HG02884 (cell line): Measurements from ENCODE around the gene ADAMTS15.
A peak's percentile ranks its signal among the peaks of the same experiment; 100 is the strongest.

ENCODE experiments used
- ATAC-seq: cut with Tn5 transposase; IDR thresholded peaks from one replicate; pipeline ENCODE4 v1.9.1; 2021; ENCODE audit warnings: mild to moderate bottlenecking, moderate library complexity; ENCODE audit not compliant: unreplicated experiment

Gene ADAMTS15

GRCh38 chr11:130418210-130418609, 30.2 kb upstream of the ADAMTS15 start:
- ATAC-seq: no peak

GRCh38 chr11:130418756-130419155, 29.7 kb upstream of the ADAMTS15 start:
- ATAC-seq: no peak

GRCh38 chr11:130420478-130421198, 27.8 kb upstream of the ADAMTS15 start:
- ATAC-seq: no peak

DNA sequence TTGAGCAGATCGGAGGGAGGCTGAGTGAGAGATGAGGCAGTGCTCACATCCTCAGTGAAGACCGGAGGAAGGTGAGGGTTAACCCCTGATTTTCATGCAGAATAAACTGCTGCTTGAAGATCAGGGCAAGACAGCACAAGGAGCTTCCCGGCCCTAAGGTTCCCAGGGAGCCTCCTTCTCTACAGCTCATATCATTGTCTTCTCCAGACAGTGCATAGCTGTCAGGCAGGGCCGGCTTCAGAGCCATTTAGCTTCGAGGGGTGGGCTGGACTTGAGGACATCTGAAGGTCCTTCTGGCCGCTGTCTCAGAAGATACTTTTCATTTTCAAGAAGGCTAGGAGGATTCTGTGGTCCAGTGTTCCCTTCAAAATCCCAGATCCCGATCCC, 27.3 kb upstream of the ADAMTS15 start:
- no peak for ATAC-seq

DNA sequence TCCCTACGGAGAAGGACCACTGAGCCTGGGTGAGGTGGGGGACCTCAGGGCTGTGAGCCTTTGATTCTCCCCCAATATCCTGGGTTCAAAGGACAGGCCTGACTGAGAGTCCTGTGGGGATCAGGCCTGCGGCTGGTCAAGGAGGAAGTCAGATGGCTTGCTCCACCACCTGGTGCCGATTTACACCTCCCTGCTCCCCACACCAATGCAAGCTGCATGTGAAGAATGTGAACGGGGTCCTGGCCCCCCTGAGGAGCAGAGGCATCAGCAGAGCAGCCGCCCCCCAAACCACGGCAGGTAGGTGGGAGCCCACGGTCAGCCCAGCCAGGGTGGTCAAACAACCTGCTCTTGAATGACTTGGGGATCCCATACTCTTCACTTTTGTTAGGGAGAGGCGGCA, 26.7 kb upstream of the ADAMTS15 start:
- no peak for ATAC-seq

GRCh38 chr11:130422251-130422995, 26.0 kb upstream of the ADAMTS15 start:
- ATAC-seq: no peak

DNA sequence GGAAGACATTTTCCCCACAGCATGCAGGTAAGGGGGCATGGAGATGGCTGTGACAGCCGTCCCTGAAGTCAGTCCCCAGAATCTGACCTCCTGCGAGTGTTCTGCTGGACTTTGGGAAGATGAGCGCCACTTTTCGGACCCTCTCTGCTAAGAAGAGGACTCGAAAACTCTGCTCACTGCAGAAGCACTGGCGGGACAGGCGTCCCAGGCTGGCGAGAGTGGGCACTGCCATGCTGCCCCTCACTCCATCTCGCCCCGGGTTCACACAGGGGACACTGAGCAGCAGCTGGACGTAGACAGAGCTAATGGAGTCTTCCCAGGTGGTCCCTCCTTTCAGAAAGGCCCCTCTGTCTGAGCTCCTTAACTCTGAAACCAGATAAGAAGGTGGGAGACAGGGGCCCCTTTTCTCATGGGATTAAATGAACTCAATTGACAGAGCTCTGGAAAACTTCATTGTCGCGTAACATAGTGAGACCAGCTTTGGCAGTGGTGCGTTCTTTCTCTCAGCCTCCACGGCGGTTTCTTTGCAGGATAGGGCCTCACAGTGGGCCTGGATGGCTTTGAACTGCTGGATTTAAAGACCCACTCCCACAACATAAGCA, 24.8 kb upstream of the ADAMTS15 start:
- no peak for ATAC-seq

- no peak for ATAC-seq
Measured at GRCh38 chr11:130424613-130425140, 23.8 kb upstream of the ADAMTS15 start.

DNA sequence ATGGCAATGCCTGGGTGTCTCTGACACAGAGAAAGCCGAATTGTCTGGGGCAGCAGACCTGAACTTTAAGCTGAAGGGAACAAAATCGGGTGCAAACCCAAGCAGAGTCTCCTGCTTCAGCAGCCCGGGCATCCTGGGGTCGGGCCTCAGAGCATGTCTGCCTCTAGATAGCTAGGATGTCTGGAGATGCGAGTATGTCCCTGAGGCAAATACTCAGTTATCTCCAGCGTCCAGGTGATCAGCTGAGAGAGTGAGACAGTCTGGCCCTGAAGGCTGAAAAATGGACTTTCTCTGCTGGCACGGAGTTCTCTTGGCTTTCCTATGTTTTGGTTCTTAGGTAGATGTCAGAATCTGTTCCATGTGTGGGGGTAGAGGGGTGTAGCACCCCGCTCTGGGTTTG, 23.3 kb upstream of the ADAMTS15 start:
- no peak for ATAC-seq

DNA sequence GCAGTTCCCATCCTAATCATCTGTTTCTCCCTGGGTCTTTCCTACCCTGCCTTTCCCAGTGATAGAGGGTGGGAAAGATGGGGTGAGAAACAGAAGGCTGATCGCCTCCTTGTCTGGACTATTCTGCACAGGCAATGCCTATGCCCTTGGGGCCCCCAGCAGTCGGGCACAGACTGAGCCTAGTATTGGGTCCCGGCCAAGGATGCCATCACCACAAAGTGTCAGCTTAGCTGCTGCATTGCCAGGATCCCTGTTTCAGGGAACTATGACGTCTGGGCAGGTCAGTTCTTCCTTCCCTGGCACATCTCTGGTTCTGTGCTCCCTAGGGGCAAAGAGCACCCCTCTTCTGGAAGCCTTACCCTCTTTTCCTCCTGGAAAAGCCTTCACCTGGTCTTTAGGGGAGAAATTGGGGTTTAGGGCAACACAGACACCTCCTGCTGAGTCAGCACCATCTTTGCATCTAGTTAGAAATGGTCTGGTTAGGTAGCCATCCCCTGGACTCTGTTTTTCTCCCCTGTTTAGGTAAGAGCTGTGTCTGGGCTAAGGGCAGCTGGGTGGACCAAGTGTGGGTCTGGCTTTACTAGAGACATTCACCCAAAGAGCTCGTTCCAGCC, 22.1 kb upstream of the ADAMTS15 start:
- no peak for ATAC-seq

DNA sequence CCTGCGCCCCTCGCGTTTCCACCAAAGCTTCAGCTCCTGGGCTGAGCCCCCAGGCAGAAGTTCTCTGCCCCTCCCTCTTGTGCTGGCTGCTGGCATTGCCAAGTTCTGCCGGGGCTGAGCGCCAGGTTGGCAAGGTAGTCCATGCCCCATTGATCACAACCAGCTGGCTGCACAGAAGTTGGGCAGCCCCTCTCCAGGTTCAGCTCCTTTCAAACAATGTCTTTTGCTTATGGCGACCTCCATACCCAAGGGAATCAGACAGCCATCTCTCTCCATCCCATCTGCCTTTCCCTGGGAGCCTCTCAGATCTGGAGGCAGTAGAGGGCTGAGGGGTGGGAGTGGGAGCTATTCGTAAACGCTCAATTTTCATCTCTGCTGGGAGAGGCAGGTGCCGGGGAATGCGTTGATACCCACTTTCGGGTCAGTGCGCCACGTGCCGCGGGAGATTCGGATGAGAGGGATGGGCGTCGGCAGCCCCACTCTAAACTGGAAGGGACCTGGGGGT, 21.6 kb upstream of the ADAMTS15 start:
- no peak for ATAC-seq

DNA sequence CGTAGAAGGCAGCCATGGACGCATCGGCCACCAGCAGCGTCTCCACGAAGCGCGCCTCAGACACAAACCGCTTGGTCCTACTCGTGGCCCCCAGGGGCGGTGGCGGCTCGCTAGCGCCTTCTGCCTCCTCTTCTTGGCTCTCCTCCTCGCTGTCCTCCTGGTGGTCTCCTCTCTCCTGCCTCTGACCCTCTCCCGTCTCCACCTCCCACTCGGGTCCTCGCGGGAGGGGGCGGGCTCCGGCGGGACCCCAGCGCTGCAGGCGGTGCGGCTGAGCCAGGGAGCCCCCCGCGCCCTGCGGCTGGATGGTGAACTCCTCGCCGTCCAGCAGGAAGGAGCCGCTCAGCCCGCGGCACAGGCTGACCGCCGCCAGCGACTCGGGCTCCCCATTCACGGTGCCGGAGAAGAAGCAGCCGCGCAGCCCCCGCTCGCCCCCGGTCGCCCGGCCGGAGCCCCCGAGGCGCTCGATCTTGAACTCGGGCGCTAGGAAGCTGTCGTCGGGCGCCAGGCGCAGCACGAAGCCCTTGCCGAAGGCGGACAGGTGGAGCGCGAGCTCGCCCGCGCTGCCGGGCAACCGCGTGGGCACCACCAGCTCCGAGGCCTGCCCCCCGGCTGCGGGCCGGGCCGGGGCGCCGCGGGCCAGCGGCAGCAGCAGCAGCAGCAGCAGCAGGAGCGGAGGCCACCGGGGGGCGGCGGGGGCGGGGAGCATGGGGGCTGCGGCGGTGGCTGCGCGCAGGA, 20.7 kb upstream of the ADAMTS15 start:
- no peak for ATAC-seq

- ATAC-seq: no peak
Measured at GRCh38 chr11:130428316-130429119, 19.9 kb upstream of the ADAMTS15 start, which contains the start of gene ADAMTS8. ADAMTS8 (minus strand) TSS chr11:130428609; CDS start chr11:130428286, 323 bp downstream.

GRCh38 chr11:130429120-130429681, 19.2 kb upstream of the ADAMTS15 start:
- no peak for ATAC-seq

GRCh38 chr11:130429983-130430382, 18.5 kb upstream of the ADAMTS15 start:
- ATAC-seq: no peak

GRCh38 chr11:130431331-130431773, 17.1 kb upstream of the ADAMTS15 start:
- ATAC-seq: peak; percentile 58

DNA sequence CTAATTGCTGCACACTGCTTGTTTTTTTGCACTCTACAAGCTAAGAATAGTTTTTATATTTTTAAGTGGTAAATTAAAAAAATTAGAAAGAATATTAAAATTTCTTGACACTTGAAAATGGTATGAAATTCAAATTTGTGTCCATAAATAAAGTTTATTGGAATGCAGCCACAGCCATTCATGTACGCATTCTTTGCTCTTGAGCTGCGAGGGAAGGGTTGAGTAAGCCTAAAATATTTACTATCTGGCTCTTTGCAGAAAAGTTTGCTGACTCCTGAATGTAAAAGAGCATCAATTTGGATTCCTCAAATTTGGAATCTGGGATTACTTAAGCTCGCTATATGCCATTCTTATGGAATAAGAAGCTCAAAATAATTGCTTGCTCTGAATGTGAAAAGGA, 16.6 kb upstream of the ADAMTS15 start:
- no peak for ATAC-seq

GRCh38 chr11:130433357-130433756, 15.1 kb upstream of the ADAMTS15 start:
- no peak for ATAC-seq
